Measurements from ENCODE around the gene TBC1D22A. TPM values are rescaled to one million over a fixed set of nuclear protein-coding genes. Genes with fewer than 3 reads are reported as not detected.

The TBC1D22A gene
- total RNA-seq, 4 donors from 2014 or later: 42.6 to 70.4 (median 55.1) TPM

DNA sequence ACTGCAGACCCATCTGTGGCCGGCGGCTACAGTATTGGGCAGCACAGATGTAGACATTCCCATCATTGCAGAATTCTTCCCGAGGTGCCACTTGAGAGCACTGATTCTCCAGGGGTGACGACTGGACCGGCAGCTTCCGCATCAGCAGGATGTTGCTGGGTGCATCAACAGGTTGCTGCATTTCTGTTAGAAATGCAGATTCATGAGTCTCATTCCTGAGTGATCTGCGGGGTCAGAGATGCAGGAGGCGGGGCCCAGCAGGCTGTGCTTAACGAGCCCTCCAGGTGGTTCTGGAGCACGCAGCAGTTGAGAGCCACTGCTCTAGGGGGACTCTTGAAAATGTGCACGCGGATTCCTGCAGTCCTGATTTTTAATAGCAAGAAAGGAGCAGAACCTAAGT, 321.8 kb downstream of the TBC1D22A start:
- DNase-seq: peak in 1 of 3 donors; percentile 18
- H3K4me3 ChIP-seq: no peak overlapping the region
- no peaks in the 10 kb centered on the region for H3K36me3 ChIP-seq
- no peaks in the 10 kb centered on the region for H3K9me3 ChIP-seq
- H3K27me3 ChIP-seq: no peaks in the 10 kb centered on the region
- TF ChIP-seq POLR2A (IDR thresholded peaks at IDR 0.05): no peak
- TF ChIP-seq, protein P1, sequence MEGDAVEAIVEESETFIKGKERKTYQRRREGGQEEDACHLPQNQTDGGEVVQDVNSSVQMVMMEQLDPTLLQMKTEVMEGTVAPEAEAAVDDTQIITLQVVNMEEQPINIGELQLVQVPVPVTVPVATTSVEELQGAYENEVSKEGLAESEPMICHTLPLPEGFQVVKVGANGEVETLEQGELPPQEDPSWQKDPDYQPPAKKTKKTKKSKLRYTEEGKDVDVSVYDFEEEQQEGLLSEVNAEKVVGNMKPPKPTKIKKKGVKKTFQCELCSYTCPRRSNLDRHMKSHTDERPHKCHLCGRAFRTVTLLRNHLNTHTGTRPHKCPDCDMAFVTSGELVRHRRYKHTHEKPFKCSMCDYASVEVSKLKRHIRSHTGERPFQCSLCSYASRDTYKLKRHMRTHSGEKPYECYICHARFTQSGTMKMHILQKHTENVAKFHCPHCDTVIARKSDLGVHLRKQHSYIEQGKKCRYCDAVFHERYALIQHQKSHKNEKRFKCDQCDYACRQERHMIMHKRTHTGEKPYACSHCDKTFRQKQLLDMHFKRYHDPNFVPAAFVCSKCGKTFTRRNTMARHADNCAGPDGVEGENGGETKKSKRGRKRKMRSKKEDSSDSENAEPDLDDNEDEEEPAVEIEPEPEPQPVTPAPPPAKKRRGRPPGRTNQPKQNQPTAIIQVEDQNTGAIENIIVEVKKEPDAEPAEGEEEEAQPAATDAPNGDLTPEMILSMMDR (IDR thresholded peaks at IDR 0.05): no peak
- H3K27ac ChIP-seq: no peak overlapping the region
- H3K4me1 ChIP-seq: no peaks in the 10 kb centered on the region

- Histone ChIP-seq H3K27ac (no peak overlapping the region), H3K9me3 (no peaks in the 10 kb centered on the region), H3K4me1 (peaks cover 0 to 5% (median 0%) of the 10 kb centered on the region in 4 donors), H3K36me3 (no peaks in the 10 kb centered on the region), H3K4me3 (no peak overlapping the region), H3K27me3 (no peaks in the 10 kb centered on the region)
- DNase-seq: peak in 1 of 3 donors; percentile 35
- TF ChIP-seq POLR2A (IDR thresholded peaks at IDR 0.05): no peak
- TF ChIP-seq, protein P1 (IDR thresholded peaks at IDR 0.05): no peak
Measured at GRCh38 chr22:47086596-47087248, 324.3 kb downstream of the TBC1D22A start.

DNA sequence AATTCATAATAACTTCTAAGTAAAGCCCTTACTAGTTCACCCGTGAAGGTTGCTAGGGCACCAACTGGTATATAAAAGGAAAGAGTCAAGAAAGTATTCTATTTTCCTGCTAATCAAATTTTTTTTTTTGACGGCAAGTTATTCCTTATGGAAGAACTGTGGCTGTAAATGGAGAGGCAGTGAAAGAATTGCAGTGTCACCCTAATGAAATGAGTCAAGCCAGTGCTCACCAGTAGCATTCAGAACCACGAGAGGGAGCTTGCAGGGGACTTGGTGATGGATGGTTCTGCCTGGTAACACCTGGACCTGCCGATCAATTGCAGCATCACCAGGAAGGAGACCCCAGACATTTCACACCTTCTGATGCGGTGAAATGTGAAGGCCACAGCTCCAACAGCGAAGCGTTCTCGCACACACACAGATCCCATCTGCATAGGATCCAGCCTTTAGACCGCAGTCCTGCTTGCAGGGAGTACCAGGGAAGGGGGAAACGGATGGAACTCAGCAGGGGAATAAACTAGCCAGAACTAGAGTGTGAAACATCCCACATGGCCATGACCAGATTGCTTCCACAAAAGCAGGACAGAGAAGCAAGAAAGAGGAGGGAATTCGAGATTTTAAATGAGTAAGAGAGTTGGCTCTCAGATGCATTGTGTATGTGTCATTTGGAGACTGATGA, 326.2 kb downstream of the TBC1D22A start:
- H3K9me3 ChIP-seq: no peaks in the 10 kb centered on the region
- TF ChIP-seq, protein P1 (IDR thresholded peaks at IDR 0.05): no peak
- TF ChIP-seq POLR2A (IDR thresholded peaks at IDR 0.05): no peak
- H3K27ac ChIP-seq: no peak overlapping the region

GRCh38 chr22:47089374-47089773, 326.9 kb downstream of the TBC1D22A start:
- H3K4me3 ChIP-seq: no peak overlapping the region
- no peaks in the 10 kb centered on the region for H3K27me3 ChIP-seq
- TF ChIP-seq POLR2A (IDR thresholded peaks at IDR 0.05): no peak
- TF ChIP-seq, protein P1 (IDR thresholded peaks at IDR 0.05): no peak
- no peaks in the 10 kb centered on the region for H3K9me3 ChIP-seq
- peaks cover 0 to 5% (median 0%) of the 10 kb centered on the region in 4 donors for H3K4me1 ChIP-seq
- H3K27ac ChIP-seq: no peak overlapping the region
- H3K36me3 ChIP-seq: no peaks in the 10 kb centered on the region
- peak in 1 of 3 donors; percentile 27 for DNase-seq

More for the DNA sequence above, 326.2 kb downstream of the TBC1D22A start:
- Histone ChIP-seq H3K36me3 (no peaks in the 10 kb centered on the region), H3K27me3 (no peaks in the 10 kb centered on the region), H3K4me1 (peaks cover 0 to 5% (median 0%) of the 10 kb centered on the region in 4 donors), H3K4me3 (no peak overlapping the region)
- DNase-seq: peak in 1 of 3 donors; percentile 6

GRCh38 chr22:47089796-47090460, 327.5 kb downstream of the TBC1D22A start:
- no peaks in the 10 kb centered on the region for H3K36me3 ChIP-seq
- no peak overlapping the region for H3K27ac ChIP-seq
- TF ChIP-seq, protein P1 (IDR thresholded peaks at IDR 0.05): no peak
- TF ChIP-seq POLR2A (IDR thresholded peaks at IDR 0.05): no peak
- H3K4me1 ChIP-seq: peaks cover 0 to 5% (median 0%) of the 10 kb centered on the region in 4 donors
- DNase-seq: peak in 1 of 3 donors; percentile 37
- no peaks in the 10 kb centered on the region for H3K9me3 ChIP-seq
- peak overlapping the region in 1 of 4 donors; percentile 32 for H3K4me3 ChIP-seq
- H3K27me3 ChIP-seq: no peaks in the 10 kb centered on the region

Data from Peyer's patch (tissue), 4 donors.